Lower lobe of right lung (tissue), 2 donors: ENCODE measurements around the gene RAD54L. TPM values are rescaled to one million over a fixed set of nuclear protein-coding genes. Genes with fewer than 3 reads are reported as not detected.
"Not testable (repeated sequence)": the region's sequence is repeated elsewhere in the genome, so short reads cannot be mapped to it uniquely, and the experiment has no call there.

ENCODE experiments used
- ATAC-seq, 2 donors: fragments of 200-7000 bp; cut with Tn5 transposase; one replicate each; pipeline ENCODE4 v1.9.1; 2020 to 2022; ENCODE audit warnings: mild to moderate bottlenecking in 2 of 2, moderate library complexity in 2 of 2
- DNase-seq: peaks from one replicate; pipeline ENCODE4 v3.0.0-alpha.2; 2020
- H3K27ac ChIP-seq: fragments of 200-600 bp; one replicate; pipeline ENCODE4 v1.8.0; 2022
- H3K27me3 ChIP-seq: fragments of 200-600 bp; one replicate; pipeline ENCODE4 v1.8.0; 2022; ENCODE audit warnings: low read depth
- H3K36me3 ChIP-seq: fragments of 200-600 bp; one replicate; pipeline ENCODE4 v1.8.0; 2022; ENCODE audit warnings: mild to moderate bottlenecking
- H3K4me1 ChIP-seq: fragments of 200-600 bp; one replicate; pipeline ENCODE4 v1.8.0; 2022
- H3K4me3 ChIP-seq: fragments of 200-600 bp; one replicate; pipeline ENCODE4 v1.8.0; 2022; ENCODE audit warnings: mild to moderate bottlenecking
- H3K9me3 ChIP-seq: fragments of 200-600 bp; one replicate; pipeline ENCODE4 v1.8.0; 2022
- intact Hi-C: fragments of 100-400 bp; cut with DNase I; formaldehyde crosslinking; loops from one replicate; pipeline ENCODE4 v1.11.0; 2022
- total RNA-seq: library from RNA; stranded (reverse); fragmentation: NEBNext Ultra II Directional; extraction: Animal tissue kit (Norgen Biotek cat#: 25700); gene quantifications from one replicate; pipeline ENCODE4 v1.2.1, GENCODE V29; 2021
- TF ChIP-seq, protein P1 (sequence below): fragments of 200-600 bp; IDR thresholded peaks from one replicate; pipeline ENCODE4 v1.8.0; 2022; ENCODE audit warnings: antibody characterized with exemption, mild to moderate bottlenecking
- donor health status: DM: no; HTN: yes; CAD: no; lungs with severe emphysema.

The RAD54L gene
- total RNA-seq, 1 donor from 2014 or later: 1.7 TPM

DNA sequence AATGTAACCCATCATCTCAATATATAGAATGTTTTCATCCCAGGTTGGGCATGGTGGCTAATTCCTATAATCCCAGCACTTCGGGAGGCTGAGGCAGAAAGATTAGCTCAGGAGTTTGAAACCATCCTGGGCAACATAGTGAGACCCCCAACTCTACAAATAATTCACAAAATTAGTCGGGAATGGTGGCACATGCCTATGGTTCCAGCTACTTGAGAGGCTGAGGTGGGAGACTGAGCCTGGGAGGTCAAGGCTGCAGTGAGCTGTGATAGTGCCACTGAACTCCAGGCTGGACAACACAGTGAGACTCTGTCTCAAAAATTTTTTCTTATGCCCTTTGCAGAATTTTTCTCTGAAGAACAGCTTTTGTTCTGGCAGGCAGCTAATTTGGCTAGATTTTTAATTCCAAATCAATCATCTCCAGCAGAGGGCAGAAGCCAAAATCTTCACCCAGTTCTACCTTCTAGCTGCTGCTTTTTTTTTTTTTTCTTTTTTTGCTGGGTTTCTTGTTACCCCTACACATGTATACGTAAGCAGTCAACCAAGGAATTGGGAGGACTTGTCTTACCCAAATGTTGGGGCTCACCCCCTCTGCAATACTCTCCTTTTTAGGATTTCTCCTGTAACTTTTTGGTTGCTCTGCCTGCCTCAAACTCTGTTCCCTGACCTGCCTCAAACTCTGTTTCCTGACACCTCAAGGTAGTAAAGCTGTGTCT, 2.7 kb upstream of the RAD54L start:
- DNase-seq (no peak), ATAC-seq (no peak)
- intact Hi-C loops: no loop called here
- no peaks in the 10 kb centered on the region for H3K27me3 ChIP-seq
- H3K4me3 ChIP-seq: no peak overlapping the region
- no peaks in the 10 kb centered on the region for H3K36me3 ChIP-seq
- TF ChIP-seq, protein P1, sequence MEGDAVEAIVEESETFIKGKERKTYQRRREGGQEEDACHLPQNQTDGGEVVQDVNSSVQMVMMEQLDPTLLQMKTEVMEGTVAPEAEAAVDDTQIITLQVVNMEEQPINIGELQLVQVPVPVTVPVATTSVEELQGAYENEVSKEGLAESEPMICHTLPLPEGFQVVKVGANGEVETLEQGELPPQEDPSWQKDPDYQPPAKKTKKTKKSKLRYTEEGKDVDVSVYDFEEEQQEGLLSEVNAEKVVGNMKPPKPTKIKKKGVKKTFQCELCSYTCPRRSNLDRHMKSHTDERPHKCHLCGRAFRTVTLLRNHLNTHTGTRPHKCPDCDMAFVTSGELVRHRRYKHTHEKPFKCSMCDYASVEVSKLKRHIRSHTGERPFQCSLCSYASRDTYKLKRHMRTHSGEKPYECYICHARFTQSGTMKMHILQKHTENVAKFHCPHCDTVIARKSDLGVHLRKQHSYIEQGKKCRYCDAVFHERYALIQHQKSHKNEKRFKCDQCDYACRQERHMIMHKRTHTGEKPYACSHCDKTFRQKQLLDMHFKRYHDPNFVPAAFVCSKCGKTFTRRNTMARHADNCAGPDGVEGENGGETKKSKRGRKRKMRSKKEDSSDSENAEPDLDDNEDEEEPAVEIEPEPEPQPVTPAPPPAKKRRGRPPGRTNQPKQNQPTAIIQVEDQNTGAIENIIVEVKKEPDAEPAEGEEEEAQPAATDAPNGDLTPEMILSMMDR: peak; percentile 30
- peaks cover 11% of the 10 kb centered on the region for H3K4me1 ChIP-seq
- no peak overlapping the region for H3K27ac ChIP-seq
- no peaks in the 10 kb centered on the region for H3K9me3 ChIP-seq

DNA sequence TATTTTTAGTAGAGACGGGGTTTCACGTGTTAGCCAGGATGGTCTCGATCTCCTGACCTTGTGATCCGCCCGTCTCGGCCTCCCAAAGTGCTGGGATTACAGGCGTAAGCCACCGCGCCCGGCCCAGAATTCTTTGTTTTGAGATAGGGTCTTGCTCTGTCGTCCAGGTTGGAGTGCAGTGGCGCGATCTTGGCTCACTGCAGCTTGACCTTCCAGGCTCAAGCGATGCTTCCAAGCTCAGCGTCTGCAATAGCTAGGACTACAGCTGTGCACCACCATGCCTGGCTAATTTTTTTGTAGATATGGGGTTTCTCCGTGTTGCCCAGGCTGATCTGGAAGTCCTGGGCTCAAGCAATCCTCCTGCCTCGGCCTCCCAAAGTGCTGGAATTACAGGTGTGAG, 1.4 kb upstream of the RAD54L start:
- H3K36me3 ChIP-seq, H3K4me3 ChIP-seq, intact Hi-C loops, H3K27ac ChIP-seq, DNase-seq, ATAC-seq, H3K9me3 ChIP-seq, H3K27me3 ChIP-seq: not testable (repeated sequence)
- H3K4me1 ChIP-seq: peaks cover 11% of the 10 kb centered on the region

DNA sequence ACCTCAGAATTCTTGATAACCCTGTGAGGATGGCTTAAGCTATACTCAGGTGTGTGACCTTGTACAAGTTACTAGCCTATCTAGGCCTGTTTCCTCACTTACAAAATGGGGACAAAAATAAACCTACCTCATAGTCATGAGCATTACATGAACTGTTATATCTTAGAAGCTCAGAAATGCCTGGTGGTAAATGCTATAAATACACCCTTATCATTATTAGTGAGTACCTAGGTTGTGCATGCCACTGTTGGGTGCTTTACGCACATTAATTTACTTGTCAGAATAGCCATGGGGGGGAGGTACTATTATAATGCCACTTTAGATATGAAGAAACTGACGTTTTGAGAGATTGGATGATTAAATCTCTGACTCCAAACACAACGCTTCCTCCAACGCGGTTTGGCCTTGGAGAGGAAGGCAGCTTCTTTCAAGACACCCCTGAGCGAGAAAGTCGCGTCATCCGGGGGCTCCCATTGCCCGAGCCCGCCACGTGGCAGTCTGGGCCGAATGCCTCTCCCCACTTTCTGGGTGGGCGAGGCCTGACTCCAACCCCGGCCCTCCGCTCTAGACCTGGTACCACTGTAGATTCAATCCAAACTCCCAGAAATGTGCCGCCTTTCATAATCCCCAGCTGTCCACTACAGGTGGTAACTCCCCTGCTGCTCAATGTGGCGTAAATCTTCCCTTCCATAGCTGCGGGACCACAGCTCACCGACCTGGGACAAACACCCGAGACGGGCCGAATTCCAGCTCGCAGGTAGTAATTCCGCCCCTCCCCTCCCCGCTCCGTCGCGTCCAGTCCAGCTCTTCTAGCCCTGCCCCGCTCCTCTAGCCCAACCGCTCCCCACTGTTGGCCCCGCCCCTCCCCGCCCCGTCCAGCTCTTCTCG, 771 bp upstream of the RAD54L start:
- H3K4me3 ChIP-seq: peak overlapping the region; percentile 60
- TF ChIP-seq, protein P1: no peak
- no peaks in the 10 kb centered on the region for H3K36me3 ChIP-seq
- DNase-seq (peak; percentile 76), ATAC-seq (peak; percentile 69 to 95)
- H3K27me3 ChIP-seq: no peaks in the 10 kb centered on the region
- intact Hi-C loops: no loop called here
- H3K9me3 ChIP-seq: no peaks in the 10 kb centered on the region
- peak overlapping the region; percentile 72 for H3K27ac ChIP-seq
- H3K4me1 ChIP-seq: peaks cover 11% of the 10 kb centered on the region

DNA sequence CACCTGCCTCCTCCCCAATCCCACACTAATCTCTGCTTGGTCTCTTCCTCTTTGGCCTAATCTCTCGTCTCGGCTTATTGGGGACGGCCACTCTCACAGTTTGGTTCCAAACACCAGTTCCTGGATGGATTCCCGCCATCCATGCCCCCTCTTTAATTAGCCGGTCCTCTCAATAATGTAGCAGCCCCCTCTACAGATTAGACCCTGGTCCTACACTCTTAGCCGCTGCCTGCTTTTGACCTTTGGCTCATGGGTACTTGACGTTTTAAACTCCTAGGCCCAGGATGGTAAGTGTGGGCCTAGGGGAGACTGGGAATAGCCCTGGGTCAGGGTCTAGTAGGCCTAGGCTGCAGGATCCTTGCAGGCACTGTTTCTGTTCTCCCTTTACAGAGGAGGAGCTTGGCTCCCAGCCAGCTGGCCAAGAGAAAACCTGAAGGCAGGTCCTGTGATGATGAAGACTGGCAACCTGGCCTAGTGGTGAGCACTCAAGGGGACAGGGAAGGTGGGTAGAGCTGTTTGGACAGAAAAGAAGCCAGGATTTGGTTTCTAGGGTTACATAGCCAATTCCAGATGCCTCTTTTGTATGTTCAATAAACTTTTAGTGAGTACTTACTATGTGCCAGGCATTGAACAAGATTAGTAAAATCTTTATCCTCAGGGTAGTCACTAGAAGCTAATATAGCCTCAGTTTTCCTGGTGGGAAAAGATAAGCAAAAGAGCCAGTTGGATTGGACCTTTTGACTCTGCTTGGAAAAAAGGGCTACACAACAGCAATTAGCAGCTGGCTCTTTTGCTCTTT, 758 bp downstream of the RAD54L start:
- no peaks in the 10 kb centered on the region for H3K27me3 ChIP-seq
- peak overlapping the region; percentile 70 for H3K4me3 ChIP-seq
- intact Hi-C loops: no loop called here
- TF ChIP-seq, protein P1: no peak
- no peaks in the 10 kb centered on the region for H3K9me3 ChIP-seq
- no peak overlapping the region for H3K27ac ChIP-seq
- H3K36me3 ChIP-seq: no peaks in the 10 kb centered on the region
- peak; percentile 52 for DNase-seq
- H3K4me1 ChIP-seq: peaks cover 11% of the 10 kb centered on the region
- ATAC-seq: no peak

DNA sequence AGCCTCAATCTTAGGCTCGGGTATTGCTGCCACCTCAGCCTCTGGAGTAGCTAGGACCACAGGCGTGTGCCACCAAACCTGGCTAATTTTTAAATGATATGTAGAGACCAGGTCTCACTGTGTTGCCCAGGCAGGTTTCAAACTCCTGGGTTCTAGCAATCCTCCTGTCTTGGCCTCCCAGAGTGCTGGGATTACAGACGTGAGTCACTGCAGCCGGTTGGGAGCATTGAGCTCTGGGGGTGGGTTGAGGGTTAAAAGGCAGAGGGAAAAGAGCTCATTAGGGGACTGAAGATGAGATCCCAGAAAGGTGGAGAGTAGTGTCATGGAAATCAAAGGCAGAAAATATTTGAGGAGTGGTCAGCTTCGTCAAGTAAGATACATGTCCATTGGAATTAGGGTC, 7.1 kb downstream of the RAD54L start:
- Histone ChIP-seq H3K27ac (no peak overlapping the region), H3K36me3 (no peaks in the 10 kb centered on the region), H3K9me3 (no peaks in the 10 kb centered on the region), H3K27me3 (no peaks in the 10 kb centered on the region), H3K4me3 (no peak overlapping the region), H3K4me1 (no peaks in the 10 kb centered on the region)
- TF ChIP-seq, protein P1: no peak
- DNase-seq (no peak), ATAC-seq (no peak)
- intact Hi-C loops: no loop called here
